SK-N-SH (cell line): ENCODE measurements around the gene POSTN. TPM values are rescaled to one million over a fixed set of nuclear protein-coding genes. Genes with fewer than 3 reads are reported as not detected.

ENCODE experiments used
- CTCF ChIA-PET: fragments of 300-600, 350-600 bp; formaldehyde crosslinking; extraction: SDS; loops from one replicate; lab custom pipeline; 2021; lab: Yijun Ruan, JAX
- POLR2A ChIA-PET: fragments of 350-600 bp; sonication (Branson Sonifier 250); formaldehyde crosslinking; extraction: SDS; loops from one replicate; lab custom pipeline; 2020; ENCODE audit warnings: antibody characterized with exemption, inconsistent platforms; lab: Yijun Ruan, JAX
- DNase-seq: peaks from one replicate; pipeline ENCODE4 v3.0.0; 2012
- H2AFZ ChIP-seq: fragments of 200-600 bp; sonication (generic); 2 replicates; pipeline ENCODE4 v1.8.1; 2016; ENCODE audit warnings: antibody characterized with exemption, mild to moderate bottlenecking, low read depth
- H3F3A ChIP-seq: fragments of 200-600 bp; sonication (generic); replicated peaks from 2 replicates; pipeline ENCODE3; 2016; ENCODE audit warnings: antibody characterized with exemption, mild to moderate bottlenecking; ENCODE audit not compliant: insufficient read depth
- H3K27ac ChIP-seq, 2 experiments: fragments of 200-500 bp in 1 of 2; fragments of 200-600 bp in 1 of 2; sonication (Bioruptor generic) in 1 of 2; sonication (generic), shearing (Covaris generic) in 1 of 2; 2 replicates each; pipeline versions ENCODE4 v1.5.1 to v1.6.1; 2014 to 2016; ENCODE audit warnings: low read depth in 2 of 2, inconsistent platforms in 1 of 2, low read length in 1 of 2, mild to moderate bottlenecking in 1 of 2, mixed read lengths in 1 of 2
- H3K27me3 ChIP-seq: fragments of 200-600 bp; sonication (generic), shearing (Covaris generic); 2 replicates; pipeline ENCODE4 v1.6.1; 2016; ENCODE audit warnings: mixed run types; ENCODE audit not compliant: insufficient read depth
- H3K36me3 ChIP-seq, 2 experiments: fragments of 200-500 bp in 1 of 2; fragments of 200-600 bp in 1 of 2; sonication (Bioruptor generic) in 1 of 2; sonication (generic) in 1 of 2; replicated peaks in 1 of 2; 2 replicates each; pipeline versions ENCODE3 to v1.5.1; 2014 to 2016; ENCODE audit warnings: low read length in 1 of 2, mild to moderate bottlenecking in 1 of 2; ENCODE audit not compliant: insufficient read depth in 2 of 2, control insufficient read depth in 1 of 2
- H3K4me1 ChIP-seq, 2 experiments: fragments of 200-500 bp in 1 of 2; fragments of 200-600 bp in 1 of 2; sonication (Bioruptor generic) in 1 of 2; sonication (generic), shearing (Covaris generic) in 1 of 2; 2 replicates each; pipeline versions ENCODE4 v1.5.1 to v1.6.1; 2014 to 2016; ENCODE audit warnings: low read depth in 1 of 2, low read length in 1 of 2, mixed run types in 1 of 2; ENCODE audit not compliant: insufficient read depth in 2 of 2, control insufficient read depth in 1 of 2
- H3K4me2 ChIP-seq: fragments of 200-600 bp; sonication (generic), shearing (Covaris generic); 2 replicates; pipeline ENCODE4 v1.6.1; 2017; ENCODE audit warnings: mixed run types
- H3K4me3 ChIP-seq, 2 experiments: fragments of 200-500 bp in 1 of 2; fragments of 200-600 bp in 1 of 2; sonication (Bioruptor generic) in 1 of 2; sonication (generic), shearing (Covaris generic) in 1 of 2; 2 replicates each; pipeline versions ENCODE4 v1.5.1 to v1.8.1; 2014 to 2016; ENCODE audit warnings: low read depth in 2 of 2, inconsistent platforms in 1 of 2, low read length in 1 of 2, mild to moderate bottlenecking in 1 of 2, mixed read lengths in 1 of 2, moderate library complexity in 1 of 2
- H3K79me2 ChIP-seq: fragments of 200-600 bp; sonication (generic); 2 replicates; pipeline ENCODE4 v1.8.1; 2017; ENCODE audit warnings: mild to moderate bottlenecking; ENCODE audit not compliant: insufficient read depth
- H3K9ac ChIP-seq: fragments of 200-600 bp; sonication (generic); 2 replicates; pipeline ENCODE4 v1.6.1; 2017; ENCODE audit warnings: mixed run types
- H3K9me2 ChIP-seq: fragments of 200-600 bp; sonication (generic); 2 replicates; pipeline ENCODE4 v1.6.1; 2017; ENCODE audit warnings: mixed run types
- H3K9me3 ChIP-seq: fragments of 200-600 bp; sonication (generic); 2 replicates; pipeline ENCODE4 v1.6.1; 2017; ENCODE audit warnings: mixed run types, mild to moderate bottlenecking, moderate library complexity
- H4K20me1 ChIP-seq: fragments of 200-600 bp; sonication (generic); 2 replicates; pipeline ENCODE4 v1.6.1; 2017; ENCODE audit warnings: mild to moderate bottlenecking, mixed run types; ENCODE audit not compliant: insufficient read depth
- CTCF ChIP-seq: fragments of 200-600 bp; sonication (generic); IDR thresholded peaks from 2 replicates; pipeline ENCODE4 v1.6.1; 2017; ENCODE audit warnings: antibody characterized with exemption, mild to moderate bottlenecking, moderate library complexity
- EP300 ChIP-seq, 2 experiments: IDR thresholded peaks; 2 replicates each; pipeline versions ENCODE4 v1.4.0 to v1.6.1; 2012; ENCODE audit warnings: borderline replicate concordance in 1 of 2, low read depth in 1 of 2, low read length in 1 of 2
- FOSL2 ChIP-seq: IDR thresholded peaks from 2 replicates; pipeline ENCODE4 v1.4.0; 2012; ENCODE audit warnings: low read depth, mild to moderate bottlenecking, moderate library complexity, borderline replicate concordance
- FOXM1 ChIP-seq: IDR thresholded peaks from 2 replicates; pipeline ENCODE4 v1.4.0; 2012; ENCODE audit warnings: low read depth, mild to moderate bottlenecking
- GABPA ChIP-seq: IDR thresholded peaks from 2 replicates; pipeline ENCODE4 v1.4.0; 2012; ENCODE audit warnings: low read depth, mild to moderate bottlenecking
- IRF3 ChIP-seq: fragments of 150-350 bp; IDR thresholded peaks from 2 replicates; pipeline ENCODE4 v1.6.1; 2016; ENCODE audit warnings: mild to moderate bottlenecking, low read depth, low read length
- JUND ChIP-seq: IDR thresholded peaks from 2 replicates; pipeline ENCODE4 v1.4.0; 2012
- MEF2A ChIP-seq: IDR thresholded peaks from 2 replicates; pipeline ENCODE4 v1.4.0; 2012; ENCODE audit warnings: low read depth, borderline replicate concordance
- MXI1 ChIP-seq: IDR thresholded peaks from 2 replicates; pipeline ENCODE4 v1.6.1; 2012; ENCODE audit warnings: mild to moderate bottlenecking, low read depth, low read length, improper control_type of control experiment
- NFIC ChIP-seq: IDR thresholded peaks from 2 replicates; pipeline ENCODE4 v1.4.0; 2012; ENCODE audit warnings: borderline replicate concordance
- PBX3 ChIP-seq: IDR thresholded peaks from 2 replicates; pipeline ENCODE4; 2012
- RFX5 ChIP-seq: IDR thresholded peaks from 2 replicates; pipeline ENCODE4 v1.6.1; 2012; ENCODE audit warnings: mild to moderate bottlenecking, improper control_type of control experiment, low read length
- RXRA ChIP-seq: IDR thresholded peaks from 2 replicates; pipeline ENCODE4 v1.4.0; 2012; ENCODE audit warnings: low read depth, mild to moderate bottlenecking, borderline replicate concordance
- SMC3 ChIP-seq: IDR thresholded peaks from 2 replicates; pipeline ENCODE4 v1.6.1; 2012; ENCODE audit warnings: low read depth, low read length, improper control_type of control experiment
- TCF12 ChIP-seq: IDR thresholded peaks from 2 replicates; pipeline ENCODE4 v1.4.0; 2012
- TEAD4 ChIP-seq: IDR thresholded peaks from 2 replicates; pipeline ENCODE4 v1.4.0; 2012; ENCODE audit warnings: mild to moderate bottlenecking, borderline replicate concordance; ENCODE audit not compliant: insufficient read depth
- WGBS: methylation state at CpG from one replicate; pipeline ENCODE4 v1.1.6; 2017; ENCODE audit warnings: low lambda C conversion rate; 5-methylcytosine and 5-hydroxymethylcytosine counted together
- polyA plus RNA-seq, 3 experiments: library from polyadenylated mRNA; depleted of rRNA; stranded (reverse); fragments of >200 nt; gene quantifications; 2 replicates each; pipeline ENCODE4 v1.2.3, GENCODE V29; 2012
- TF ChIP-seq, protein P1 (sequence below): IDR thresholded peaks from 2 replicates; pipeline ENCODE4 v1.4.0; 2012; ENCODE audit warnings: low read depth

Gene POSTN
- polyA plus RNA-seq, 1 of the 3 experiments (the other 2 are of a cell fraction): 577 TPM

DNA sequence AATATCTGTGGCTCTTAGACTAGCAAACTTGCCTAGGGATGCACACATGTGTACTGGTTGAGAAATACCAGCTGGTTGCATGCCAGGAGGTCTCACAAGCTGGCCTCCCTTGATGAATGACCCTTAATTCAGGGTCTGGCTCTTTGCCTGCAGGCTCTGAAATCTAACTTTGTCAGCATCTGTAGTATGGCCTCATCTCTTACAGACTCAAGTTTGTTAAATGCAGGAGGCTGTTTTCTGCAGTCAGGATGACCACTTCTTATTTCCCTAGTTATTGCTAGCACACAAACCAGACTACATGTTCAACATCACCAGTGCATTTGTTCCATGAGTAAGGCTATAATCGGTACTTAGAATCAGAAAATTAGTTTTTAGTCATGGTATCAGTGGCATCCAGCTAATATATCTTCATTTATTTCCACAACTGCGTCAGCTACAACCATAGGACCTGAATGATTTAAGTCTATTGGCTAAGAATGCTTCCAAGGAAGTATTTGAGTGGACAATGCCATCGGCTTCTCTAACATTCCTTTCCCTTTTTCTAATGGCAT, 23.3 kb upstream of the POSTN start (continued):
- TF ChIP-seq CTCF (no peak), NFIC (no peak)

DNA sequence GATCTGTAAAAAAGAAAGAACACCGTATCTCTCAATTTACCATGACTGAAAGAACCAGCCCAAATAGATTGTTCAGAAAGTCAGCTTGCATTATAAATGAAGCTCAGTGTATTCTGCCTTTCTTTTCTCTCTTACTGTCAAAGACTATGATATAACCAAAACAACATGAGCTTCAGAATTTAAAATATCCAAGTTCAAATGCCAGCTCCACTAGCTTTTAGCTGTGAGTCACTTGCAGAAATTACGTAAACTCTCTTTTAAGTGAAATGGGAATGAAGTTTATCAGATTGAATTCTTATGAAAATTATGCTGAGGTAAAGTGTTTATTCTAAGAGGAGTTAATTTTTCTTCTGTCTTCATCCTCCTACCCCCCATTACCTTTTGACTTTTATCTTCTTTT, 20.0 kb upstream of the POSTN start:
- H2AFZ ChIP-seq: peak overlapping the region; percentile 36; the same call in 1 of the 2 replicates
- TF ChIP-seq EP300 (IDR thresholded peaks at IDR 0.05; ENCODE audit: borderline replicate concordance in 1 of 2, low read depth in 1 of 2, low read length in 1 of 2) (peak; percentile 13 to 63; a peak in 1 of 4 replicates), RFX5 (no peak), PBX3 (peak; percentile 53), TCF12 (peak; percentile 76), TEAD4 (peak; percentile 51; the same call in 1 of the 2 replicates), JUND (peak; percentile 66), FOSL2 (peak; percentile 69), MXI1 (no peak), NFIC (peak; percentile 36; the same call in 1 of the 2 replicates)

DNA sequence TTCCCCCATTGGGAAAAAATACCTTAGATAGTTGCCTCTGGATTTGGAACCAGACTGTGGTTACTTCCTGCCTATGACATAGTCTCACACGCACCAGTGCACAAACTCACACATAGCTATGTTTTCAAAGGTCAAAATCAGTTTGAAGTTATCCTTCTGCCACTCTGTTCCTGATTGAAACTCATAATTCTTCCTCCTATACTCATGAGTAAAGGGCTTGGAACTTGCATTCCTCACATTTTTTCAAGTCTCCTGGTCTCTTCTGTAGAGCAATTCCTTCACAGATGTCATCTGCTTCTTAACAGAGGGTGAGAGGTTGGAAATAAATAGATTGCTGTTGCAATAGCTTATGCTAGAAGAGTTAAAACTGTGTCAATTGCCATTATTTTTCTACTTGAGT, 18.6 kb upstream of the POSTN start:
- Histone ChIP-seq H3K4me2 (0 out of 2 replicates have a peak overlapping the region, but pooled peaks have one; percentile 34), H3K9me2 (no peaks in the 10 kb centered on the region), H4K20me1 (no peaks in the 10 kb centered on the region), H3K9ac (no peak overlapping the region), H3F3A (peaks cover 23% of the 10 kb centered on the region), H2AFZ (no peak overlapping the region), H3K36me3 (no peaks in the 10 kb centered on the region), H3K27ac (peak overlapping the region; percentile 72 to 76; a peak in 3 of 4 replicates), H3K79me2 (no peaks in the 10 kb centered on the region), H3K27me3 (no peaks in the 10 kb centered on the region), H3K4me1 (peaks cover 0 to 17% of the 10 kb centered on the region in 2 experiments; a peak in 2 of 4 replicates), H3K4me3 (no peak overlapping the region), H3K9me3 (no peaks in the 10 kb centered on the region)
- ChIA-PET POLR2A (no interaction called here), CTCF (interaction anchor here (1.5 kb wide), 1 partner anchor 14 kb away, joined by 5 read pairs; no protein-coding TSS in a partner anchor)
- DNase-seq: no peak
- 0% methylated on average over 1 of the region's 1 CpG for WGBS
- TF ChIP-seq MEF2A: no peak
- TF ChIP-seq FOXM1: no peak; the same call in 1 of the 2 replicates
- TF ChIP-seq RXRA: peak; percentile 81
- TF ChIP-seq NFIC: peak; percentile 38; the same call in 1 of the 2 replicates
- TF ChIP-seq, protein P1, sequence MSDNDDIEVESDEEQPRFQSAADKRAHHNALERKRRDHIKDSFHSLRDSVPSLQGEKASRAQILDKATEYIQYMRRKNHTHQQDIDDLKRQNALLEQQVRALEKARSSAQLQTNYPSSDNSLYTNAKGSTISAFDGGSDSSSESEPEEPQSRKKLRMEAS: no peak
- TF ChIP-seq IRF3: no peak
- TF ChIP-seq SMC3: no peak
- TF ChIP-seq EP300 (IDR thresholded peaks at IDR 0.05; ENCODE audit: borderline replicate concordance in 1 of 2, low read depth in 1 of 2, low read length in 1 of 2): peak; percentile 47 to 87; a peak in 3 of 4 replicates
- TF ChIP-seq FOSL2: peak; percentile 44; the same call in 1 of the 2 replicates
- TF ChIP-seq TEAD4: peak; percentile 70; the same call in 1 of the 2 replicates
- no peak for TF ChIP-seq GABPA
- peak; percentile 73 for TF ChIP-seq JUND
- peak; percentile 87 for TF ChIP-seq PBX3
- peak; percentile 85 for TF ChIP-seq TCF12

More for the DNA sequence above, 20.0 kb upstream of the POSTN start:
- POLR2A ChIA-PET: no interaction called here
- Histone ChIP-seq H4K20me1 (no peaks in the 10 kb centered on the region), H3K9me2 (no peaks in the 10 kb centered on the region), H3K27ac (peak overlapping the region; percentile 72 to 76; a peak in 3 of 4 replicates), H3K4me1 (peaks cover 0 to 17% of the 10 kb centered on the region in 2 experiments; a peak in 2 of 4 replicates), H3K9ac (peak overlapping the region; percentile 23; the same call in 1 of the 2 replicates), H3K4me3 (no peak overlapping the region; a peak in 1 of 4 replicates), H3K79me2 (no peaks in the 10 kb centered on the region), H3F3A (peaks cover 26% of the 10 kb centered on the region), H3K9me3 (no peaks in the 10 kb centered on the region), H3K36me3 (no peaks in the 10 kb centered on the region), H3K4me2 (peak overlapping the region; percentile 34; the same call in 1 of the 2 replicates), H3K27me3 (no peaks in the 10 kb centered on the region)
- 20% methylated on average over 2 of the region's 2 CpGs for WGBS
- DNase-seq: no peak
- CTCF ChIA-PET: interaction anchor here (1.5 kb wide), 1 partner anchor 16 kb away, joined by 5 read pairs; no protein-coding TSS in a partner anchor
